Glomerular visceral epithelial cell (primary cell): ENCODE data around the gene VLDLR.

ENCODE experiments used
- DNase-seq: peaks from one replicate; pipeline ENCODE4 v3.0.0-alpha.2; 2016; ENCODE audit errors: extremely low spot score

The VLDLR gene

GRCh38 chr9:2621722-2622460 lies at the start of gene VLDLR:
TSS of gene VLDLR (plus strand) at chr9:2621787. CDS start at chr9:2622190, 403 bp downstream.
- DNase-seq: peak; percentile 55

GRCh38 chr9:2574203-2574602 lies 47.4 kb upstream of the VLDLR start:
- DNase-seq: no peak

DNA sequence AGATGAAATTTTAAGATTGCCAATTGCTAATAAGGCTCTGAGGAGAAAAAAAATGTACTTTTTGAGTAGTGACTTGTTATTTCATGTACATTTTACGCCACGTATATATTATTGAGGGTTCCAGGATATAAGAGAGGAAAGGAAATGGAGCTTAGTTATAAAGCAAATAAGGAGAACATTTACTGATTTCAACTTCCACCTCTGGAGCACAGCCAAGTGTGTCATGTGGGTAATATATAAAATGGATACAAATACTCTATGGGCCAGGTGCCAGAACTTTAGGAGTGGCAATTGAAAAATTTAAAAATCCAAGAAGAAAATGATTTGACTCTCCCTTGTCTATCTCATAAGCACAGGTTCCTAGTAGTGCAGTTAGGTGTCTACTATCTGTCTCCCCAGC lies 45.0 kb upstream of the VLDLR start:
- no peak for DNase-seq

GRCh38 chr9:2583308-2584013 lies 38.1 kb upstream of the VLDLR start:
- DNase-seq: peak; percentile 20

DNA sequence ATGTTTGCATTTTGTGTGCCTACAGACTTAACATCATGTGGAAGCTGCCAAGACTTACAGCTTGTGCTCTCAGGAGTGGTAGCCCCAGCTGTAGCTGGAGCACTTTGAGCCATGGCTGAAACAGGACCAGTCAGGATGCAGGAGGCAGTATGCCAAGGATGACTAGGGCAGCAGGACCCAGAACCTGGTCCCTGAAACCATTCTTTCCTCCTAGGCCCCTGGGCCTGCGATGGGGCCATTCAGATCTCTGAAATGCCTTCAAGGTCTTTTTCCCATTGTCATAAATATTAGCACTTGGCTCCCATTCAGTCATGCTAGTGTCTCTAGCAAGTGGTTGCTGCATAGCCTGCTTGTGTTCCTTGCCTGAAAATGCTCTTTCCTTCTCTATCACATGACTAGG lies 29.6 kb upstream of the VLDLR start:
- no peak for DNase-seq

DNA sequence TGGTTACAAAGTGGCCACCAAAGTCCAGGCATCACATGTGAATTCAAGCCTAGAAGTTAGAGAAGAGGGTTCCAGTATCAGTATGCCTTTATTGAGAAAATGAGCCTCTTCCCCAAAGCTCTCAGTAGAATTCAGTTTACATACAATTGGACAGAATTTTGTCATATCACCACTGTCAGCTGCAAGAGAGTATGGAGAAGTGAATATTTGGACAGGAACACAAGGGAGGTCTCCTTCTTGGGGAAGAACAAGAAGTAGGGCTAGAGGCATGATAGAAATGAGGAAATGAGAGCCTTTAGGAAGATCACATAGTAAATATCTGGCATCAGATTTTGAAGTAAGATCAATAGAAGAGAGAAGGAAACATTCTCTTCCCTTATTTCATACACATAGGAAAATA lies 27.8 kb upstream of the VLDLR start:
- no peak for DNase-seq

GRCh38 chr9:2595973-2596372 lies 25.6 kb upstream of the VLDLR start:
- DNase-seq: no peak

GRCh38 chr9:2597483-2597882 lies 24.1 kb upstream of the VLDLR start:
- DNase-seq: no peak

DNA sequence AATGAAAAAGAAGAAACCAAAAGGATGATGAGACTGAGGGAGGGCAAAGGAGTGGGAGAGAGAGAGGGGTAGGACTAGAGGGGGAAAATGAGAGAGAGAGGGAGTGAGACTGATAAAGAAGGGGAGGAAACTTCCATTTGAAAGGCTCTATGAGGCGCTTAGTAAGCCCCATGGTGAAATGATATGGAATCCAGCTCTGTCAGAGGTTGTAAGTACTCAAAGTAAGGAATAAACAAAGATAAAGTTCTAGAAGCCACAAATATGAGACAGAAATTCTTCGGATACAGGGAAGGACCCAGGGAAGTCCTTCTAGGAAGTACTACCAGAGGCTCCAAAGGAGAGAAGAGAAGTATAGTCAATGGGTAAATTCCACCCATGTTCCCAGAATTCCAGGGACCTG lies 21.7 kb upstream of the VLDLR start:
- DNase-seq: no peak

DNA sequence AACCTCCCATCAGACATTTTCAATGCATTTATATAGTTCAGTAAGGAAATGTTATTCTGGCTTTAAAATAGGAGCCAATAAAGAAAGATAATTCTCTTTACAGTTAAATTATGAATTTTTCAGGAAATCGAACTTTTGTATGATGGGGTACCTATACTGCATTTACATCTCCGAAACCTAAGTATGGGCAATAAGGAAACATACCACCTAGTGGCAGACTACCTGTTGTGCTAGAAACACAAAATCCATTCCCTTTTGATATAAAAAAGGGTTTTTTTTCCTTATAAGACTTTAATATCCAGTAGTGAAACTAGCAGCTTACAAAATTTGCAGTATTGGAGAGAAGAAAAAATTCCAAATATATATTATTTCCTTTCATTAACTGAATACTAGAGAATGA lies 21.3 kb upstream of the VLDLR start:
- no peak for DNase-seq

DNA sequence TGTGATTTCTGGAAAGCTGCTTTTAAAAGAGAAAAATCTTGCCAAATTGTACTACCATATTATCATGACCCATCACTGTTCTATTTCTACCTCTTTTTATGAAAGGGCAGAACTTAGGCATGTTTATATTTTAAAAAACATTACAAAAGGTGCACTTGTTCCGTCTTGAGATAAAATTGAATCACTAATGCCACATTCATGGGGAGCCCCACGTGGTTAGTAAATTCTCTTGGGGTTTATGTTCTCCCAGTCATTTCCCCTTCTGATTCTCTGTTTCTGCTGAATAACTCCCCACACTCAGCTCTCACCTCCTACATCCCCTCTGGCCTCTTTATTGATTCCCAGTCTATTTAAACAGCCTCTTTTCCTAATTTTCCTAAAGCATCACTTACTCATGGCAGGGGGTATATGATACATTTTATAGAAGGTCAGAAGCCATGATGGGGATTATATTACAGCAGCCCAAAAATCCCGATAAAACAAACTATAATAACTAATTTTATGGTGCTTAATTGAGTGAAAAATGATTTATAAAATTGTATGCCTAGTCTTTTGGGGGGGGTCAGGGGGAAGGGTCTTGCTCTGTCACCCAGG lies 19.7 kb upstream of the VLDLR start:
- DNase-seq: no peak

- peak; percentile 11 for DNase-seq
Observed at GRCh38 chr9:2602704-2603116, 18.9 kb upstream of the VLDLR start.

DNA sequence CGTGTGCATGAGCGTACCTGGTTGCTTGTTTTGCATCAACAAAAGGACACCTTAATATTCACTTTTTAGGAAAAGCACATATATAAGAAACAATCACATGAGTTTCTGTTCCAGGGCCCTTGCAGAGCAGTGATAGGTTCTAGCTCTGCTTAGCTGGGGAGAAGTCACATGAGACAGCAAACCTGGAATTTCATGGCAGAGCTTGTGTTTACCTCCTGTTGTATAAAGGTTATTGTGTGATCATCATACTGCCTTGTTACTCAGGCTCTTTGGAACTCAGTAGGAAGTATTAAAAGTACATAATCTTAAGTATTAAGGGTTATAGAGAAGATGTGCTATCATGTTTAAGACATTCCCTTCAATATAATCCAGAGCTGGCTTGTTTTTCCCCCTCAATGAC lies 18.0 kb upstream of the VLDLR start:
- no peak for DNase-seq

- DNase-seq: no peak
Observed at GRCh38 chr9:2605246-2605645, 16.3 kb upstream of the VLDLR start.

- DNase-seq: no peak
Observed at GRCh38 chr9:2608276-2608675, 13.3 kb upstream of the VLDLR start.

GRCh38 chr9:2610985-2611384 lies 10.6 kb upstream of the VLDLR start:
- DNase-seq: no peak

GRCh38 chr9:2611961-2612360 lies 9.6 kb upstream of the VLDLR start:
- DNase-seq: no peak

GRCh38 chr9:2613730-2614271 lies 7.8 kb upstream of the VLDLR start:
- DNase-seq: peak; percentile 3

- no peak for DNase-seq
Observed at GRCh38 chr9:2615497-2615896, 6.1 kb upstream of the VLDLR start.

- no peak for DNase-seq
Observed at GRCh38 chr9:2616692-2617377, 4.8 kb upstream of the VLDLR start.

GRCh38 chr9:2618289-2618688 lies 3.3 kb upstream of the VLDLR start:
- no peak for DNase-seq
